GM12878 (cell line): ENCODE results near the gene SGCD. TPM values are rescaled to one million over a fixed set of nuclear protein-coding genes. Genes with fewer than 3 reads are reported as not detected.

Experiments used
- ATAC-seq: fragments of 200-7000 bp; cut with Tn5 transposase; 3 replicates; pipeline ENCODE4 v1.9.1; 2020; ENCODE audit warnings: mild to moderate bottlenecking, moderate library complexity
- BruUV-seq: library from RNA; stranded (reverse); fragments of 400-500 nt; replicated peaks from 2 replicates; lab custom pipeline; 2021; lab: Mats Ljungman, UMichigan
- CTCF ChIA-PET: fragments of 300-600 bp; sonication (Branson Sonifier 250); formaldehyde crosslinking; extraction: SDS; loops from one replicate; lab custom pipeline; 2021; ENCODE audit warnings: inconsistent platforms; lab: Yijun Ruan, JAX
- POLR2A ChIA-PET: fragments of 350-600 bp; formaldehyde crosslinking; extraction: SDS; loops from one replicate; lab custom pipeline; 2021; ENCODE audit warnings: inconsistent platforms; lab: Charles Lee
- RAD21 ChIA-PET: fragments of 300-600 bp; sonication (Branson Sonifier 250); formaldehyde crosslinking; loops from one replicate; lab custom pipeline; 2023; ENCODE audit warnings: antibody characterized with exemption; ENCODE audit not compliant: unreplicated experiment; lab: Charles Lee
- SMC1A ChIA-PET: fragments of 300-600 bp; sonication (Branson Sonifier 250); formaldehyde crosslinking; loops from one replicate; lab custom pipeline; 2023; ENCODE audit not compliant: unreplicated experiment, uncharacterized antibody; lab: Charles Lee
- DNase-seq: peaks from one replicate; pipeline ENCODE4 v3.0.0-alpha.2; 2011; ENCODE audit warnings: low read depth, low spot score
- FAIRE-seq: peaks from 3 replicates; lab custom pipeline; 2011; peaks lifted over from hg19 to GRCh38; lab: Jason Lieb, UNC
- H2AFZ ChIP-seq: 2 replicates; pipeline ENCODE4 v1.6.0; 2011; ENCODE audit warnings: low read depth, low read length, control low read depth; ENCODE audit not compliant: control insufficient read depth
- H3K27ac ChIP-seq: 2 replicates; pipeline ENCODE4 v1.5.1; 2011; ENCODE audit warnings: control low read depth; ENCODE audit not compliant: control insufficient read depth, insufficient read depth
- H3K27me3 ChIP-seq, 2 experiments: replicated peaks in 1 of 2; 2 replicates each; pipeline versions ENCODE4 v1.6.0 to v1.6.1; 2011; ENCODE audit warnings: low read length in 1 of 2; ENCODE audit not compliant: control insufficient read depth in 2 of 2, insufficient read depth in 2 of 2
- H3K36me3 ChIP-seq, 2 experiments: 2 replicates each; pipeline ENCODE4 v1.5.1; 2011; ENCODE audit warnings: low read length in 1 of 2; ENCODE audit not compliant: control insufficient read depth in 2 of 2, insufficient read depth in 2 of 2
- H3K4me1 ChIP-seq: 2 replicates; pipeline ENCODE4 v1.6.1; 2011; ENCODE audit warnings: mild to moderate bottlenecking, low read length, moderate library complexity, mixed read lengths; ENCODE audit not compliant: control insufficient read depth, insufficient read depth
- H3K4me2 ChIP-seq: 2 replicates; pipeline ENCODE4 v1.6.0; 2011; ENCODE audit warnings: control low read depth; ENCODE audit not compliant: control insufficient read depth, insufficient read depth
- H3K4me3 ChIP-seq: fragments of 200-600 bp; sonication (generic); 2 replicates; pipeline ENCODE4 v1.5.1; 2016
- H3K79me2 ChIP-seq: 2 replicates; pipeline ENCODE4 v1.6.0; 2011; ENCODE audit warnings: low read length; ENCODE audit not compliant: control insufficient read depth, insufficient read depth
- H3K9ac ChIP-seq: 2 replicates; pipeline ENCODE4 v1.8.0; 2011; ENCODE audit warnings: low read length, control low read depth, mixed read lengths; ENCODE audit not compliant: control insufficient read depth, insufficient read depth
- H3K9me3 ChIP-seq: replicated peaks from 3 replicates; pipeline ENCODE4 v1.5.1; 2011; ENCODE audit warnings: mild to moderate bottlenecking, low read length; ENCODE audit not compliant: control insufficient read depth, insufficient read depth
- H4K20me1 ChIP-seq: 2 replicates; pipeline ENCODE4 v1.6.0; 2011; ENCODE audit not compliant: control insufficient read depth, insufficient read depth
- BHLHE40 ChIP-seq, 2 experiments: fragments of 450-650 bp in 1 of 2; IDR thresholded peaks; 2 replicates each; pipeline ENCODE4 v1.6.1; 2011 to 2017; ENCODE audit warnings: low read depth in 2 of 2, borderline replicate concordance in 1 of 2, improper control_type of control experiment in 1 of 2, low read length in 1 of 2, mild to moderate bottlenecking in 1 of 2
- PKNOX1 ChIP-seq: fragments of 450-650 bp; IDR thresholded peaks from 2 replicates; pipeline ENCODE4 v1.6.1; 2016; ENCODE audit warnings: mild to moderate bottlenecking
- SMARCA5 ChIP-seq: fragments of 450-650 bp; IDR thresholded peaks from 2 replicates; pipeline ENCODE4 v1.6.1; 2017; ENCODE audit warnings: mild to moderate bottlenecking
- TBL1XR1 ChIP-seq: IDR thresholded peaks from 2 replicates; pipeline ENCODE4 v1.6.1; 2012; ENCODE audit warnings: low read depth, low read length, improper control_type of control experiment
- USF1 ChIP-seq: IDR thresholded peaks from 2 replicates; pipeline ENCODE4 v1.6.1; 2011; ENCODE audit warnings: borderline replicate concordance, low read depth, mild to moderate bottlenecking, moderate library complexity, mixed read lengths, low read length; ENCODE audit not compliant: insufficient read depth; ENCODE audit errors: extremely low read length
- ZNF207 ChIP-seq: fragments of 450-650 bp; IDR thresholded peaks from 2 replicates; pipeline ENCODE4 v1.6.1; 2014; ENCODE audit warnings: antibody characterized with exemption, mild to moderate bottlenecking, borderline replicate concordance
- ZNF24 ChIP-seq: fragments of 450-650 bp; IDR thresholded peaks from 2 replicates; pipeline ENCODE4 v1.6.1; 2017; ENCODE audit warnings: antibody characterized with exemption, mild to moderate bottlenecking
- ZNF622 ChIP-seq: fragments of 450-650 bp; IDR thresholded peaks from 2 replicates; pipeline ENCODE4 v1.6.1; 2017; ENCODE audit warnings: mild to moderate bottlenecking, inconsistent platforms
- WGBS: methylation state at CpG from one replicate; pipeline ENCODE4 v1.1.6; 2016; ENCODE audit warnings: low lambda C conversion rate; ENCODE audit not compliant: insufficient replicate concordance, insufficient coverage; ENCODE audit errors: missing lambda C conversion rate; 5-methylcytosine and 5-hydroxymethylcytosine counted together
- in situ Hi-C: fragments of 300-500 bp; cut with MboI; formaldehyde crosslinking; loops from 9 replicates; pipeline ENCODE4 v1.14.3; 2018; ENCODE audit warnings: mixed read lengths
- intact Hi-C: fragments of 100-400 bp; cut with micrococcal nuclease; formaldehyde crosslinking; loops from one replicate; pipeline ENCODE4 v1.14.2; 2022; ENCODE audit not compliant: unreplicated experiment
- polyA plus RNA-seq, 11 experiments: library from polyadenylated mRNA; depleted of rRNA in 4 of 11; unstranded in 6 of 11; stranded (reverse) in 5 of 11; fragments of >200 nt; fragmentation: Nextera tagmentation in 4 of 11; fragmentation: Illumina TruSeq in 1 of 11; extraction: Ambion mirVana in 4 of 11; extraction: Trizol in 1 of 11; gene quantifications; 1 replicate in 1 of 11; 2 replicates in 10 of 11; pipeline versions ENCODE4 v1.2.1 to v1.2.3, GENCODE V29; 2011 to 2016; ENCODE audit warnings: inconsistent platforms in 2 of 11, missing spikeins in 2 of 11, low read depth in 1 of 11
- total RNA-seq, 4 experiments: library from RNA; depleted of rRNA in 3 of 4; stranded (reverse); fragments of >200 nt in 3 of 4; fragmentation: Illumina TruSeq in 1 of 4; extraction: Trizol in 1 of 4; gene quantifications; 2 replicates each; pipeline versions ENCODE4 v1.2.1 to v1.2.3, GENCODE V29; 2013 to 2021

Gene SGCD
- total and polyA plus RNA-seq, 10 of the 15 experiments (the other 5 are each of a cell fraction or from before 2014, with no cell fraction given) = 0.06 TPM; not detected in 9

GRCh38 chr5:156471893-156472292 is 144.9 kb downstream of the SGCD start:
- ChIA-PET CTCF (no interaction called here), SMC1A (interaction anchor here (1.8 kb wide), 1 partner anchor 17 kb away, joined by 3 read pairs; no protein-coding TSS in a partner anchor), POLR2A (no interaction called here), RAD21 (no interaction called here)
- Histone ChIP-seq H3K4me2 (no peak overlapping the region), H3K4me3 (no peak overlapping the region), H3K27ac (no peak overlapping the region), H3K36me3 (no peaks in the 10 kb centered on the region), H3K9ac (no peak overlapping the region), H4K20me1 (no peaks in the 10 kb centered on the region), H3K79me2 (no peaks in the 10 kb centered on the region), H2AFZ (no peak overlapping the region), H3K27me3 (no peaks in the 10 kb centered on the region), H3K9me3 (no peaks in the 10 kb centered on the region), H3K4me1 (no peaks in the 10 kb centered on the region)
- DNase-seq (no peak), ATAC-seq (no peak), FAIRE-seq (no peak)
- 72% methylated on average over 3 of the region's 3 CpGs for WGBS
- in situ Hi-C loops (no loop called here), intact Hi-C loops (no loop called here)
- no TSS peak for BruUV-seq
- TF ChIP-seq ZNF207 = no peak
- TF ChIP-seq BHLHE40 (IDR thresholded peaks at IDR 0.05; ENCODE audit: borderline replicate concordance in 1 of 2, low read depth in 2 of 2, low read length in 1 of 2) = no peak
- TF ChIP-seq ZNF622 = no peak
- no peak for TF ChIP-seq SMARCA5
- no peak for TF ChIP-seq TBL1XR1
- no peak for TF ChIP-seq ZNF24
- TF ChIP-seq USF1 = no peak
- no peak for TF ChIP-seq PKNOX1
